ENCODE results near the gene DLEC1. TPM values are rescaled to one million over a fixed set of nuclear protein-coding genes. Genes with fewer than 3 reads are reported as not detected.

The DLEC1 gene
- total and polyA plus RNA-seq, 2 donors from 2014 or later: 0.52 to 3.3 TPM

- H3K9me3 ChIP-seq (ENCODE audit: control insufficient read depth in 2 of 3, insufficient read depth in 1 of 3, low read length in 3 of 3): no peaks in the 10 kb centered on the region
- no peaks in the 10 kb centered on the region for H3K27me3 ChIP-seq (ENCODE audit: control insufficient read depth, insufficient read depth, low read length)
- DNase-seq (peak; percentile 67 to 89 (median 86)), FAIRE-seq (no peak)
- H3K9ac ChIP-seq (ENCODE audit: low read length in 3 of 3): no peak overlapping the region
- peak; percentile 97 for TF ChIP-seq CTCF (IDR thresholded peaks at IDR 0.05; ENCODE audit: borderline replicate concordance, extremely low read depth, insufficient read depth)
- peaks cover 0 to 24% (median 7%) of the 10 kb centered on the region in 3 donors for H3K4me1 ChIP-seq (ENCODE audit: control insufficient read depth in 2 of 3, insufficient read depth in 2 of 3, low read depth in 1 of 3, low read length in 3 of 3)
- intact Hi-C loops (cut with DNase I): no loop called here
- H3K27ac ChIP-seq (ENCODE audit: low read depth in 2 of 2, low read length in 2 of 2): no peak overlapping the region
- H3K36me3 ChIP-seq (ENCODE audit: control insufficient read depth in 2 of 3, insufficient read depth in 3 of 3, low read length in 3 of 3): peaks cover 0 to 3% (median 3%) of the 10 kb centered on the region in 3 donors
- no peak overlapping the region for H3K4me3 ChIP-seq (ENCODE audit: low read length in 3 of 3)
Measured at GRCh38 chr3:37996785-37997301, 42.2 kb upstream of the DLEC1 start.

GRCh38 chr3:37997342-37997741, 41.7 kb upstream of the DLEC1 start:
- Histone ChIP-seq H3K4me3 (ENCODE audit: low read length in 3 of 3) (no peak overlapping the region), H3K9me3 (ENCODE audit: control insufficient read depth in 2 of 3, insufficient read depth in 1 of 3, low read length in 3 of 3) (no peaks in the 10 kb centered on the region), H3K36me3 (ENCODE audit: control insufficient read depth in 2 of 3, insufficient read depth in 3 of 3, low read length in 3 of 3) (peaks cover 0 to 3% (median 3%) of the 10 kb centered on the region in 3 donors), H3K27me3 (ENCODE audit: control insufficient read depth, insufficient read depth, low read length) (no peaks in the 10 kb centered on the region), H3K9ac (ENCODE audit: low read length in 3 of 3) (no peak overlapping the region), H3K27ac (ENCODE audit: low read depth in 2 of 2, low read length in 2 of 2) (no peak overlapping the region), H3K4me1 (ENCODE audit: control insufficient read depth in 2 of 3, insufficient read depth in 2 of 3, low read depth in 1 of 3, low read length in 3 of 3) (peaks cover 0 to 24% (median 7%) of the 10 kb centered on the region in 3 donors)
- TF ChIP-seq CTCF (IDR thresholded peaks at IDR 0.05; ENCODE audit: borderline replicate concordance, extremely low read depth, insufficient read depth): no peak
- intact Hi-C loops (cut with DNase I): no loop called here
- DNase-seq (peak in 2 of 5 donors; percentile 66 to 75), FAIRE-seq (no peak)

GRCh38 chr3:37997791-37998370, 41.1 kb upstream of the DLEC1 start:
- peaks cover 0 to 24% (median 7%) of the 10 kb centered on the region in 3 donors for H3K4me1 ChIP-seq (ENCODE audit: control insufficient read depth in 2 of 3, insufficient read depth in 2 of 3, low read depth in 1 of 3, low read length in 3 of 3)
- peak overlapping the region in 1 of 2 donors; percentile 90 for H3K27ac ChIP-seq (ENCODE audit: low read depth in 2 of 2, low read length in 2 of 2)
- H3K4me3 ChIP-seq (ENCODE audit: low read length in 3 of 3): no peak overlapping the region
- no peaks in the 10 kb centered on the region for H3K9me3 ChIP-seq (ENCODE audit: control insufficient read depth in 2 of 3, insufficient read depth in 1 of 3, low read length in 3 of 3)
- no peak for TF ChIP-seq CTCF (IDR thresholded peaks at IDR 0.05; ENCODE audit: borderline replicate concordance, extremely low read depth, insufficient read depth)
- FAIRE-seq (no peak), DNase-seq (peak in 2 of 5 donors; percentile 74 to 79)
- no peak overlapping the region for H3K9ac ChIP-seq (ENCODE audit: low read length in 3 of 3)
- intact Hi-C loops (cut with DNase I): no loop called here
- no peaks in the 10 kb centered on the region for H3K27me3 ChIP-seq (ENCODE audit: control insufficient read depth, insufficient read depth, low read length)
- H3K36me3 ChIP-seq (ENCODE audit: control insufficient read depth in 2 of 3, insufficient read depth in 3 of 3, low read length in 3 of 3): peaks cover 0 to 3% (median 3%) of the 10 kb centered on the region in 3 donors

Data from kidney (tissue), 14 donors.